Measurements from ENCODE around the gene SVOPL. TPM values are rescaled to one million over a fixed set of nuclear protein-coding genes. Genes with fewer than 3 reads are reported as not detected.

Gene SVOPL
- total RNA-seq, 1 experiment from 2014 or later: not detected

GRCh38 chr7:138584696-138585095 is 116.5 kb downstream of the SVOPL start:
- ChIA-PET RAD21 (ENCODE audit: low non-redundant PET in 1 of 2, low total read pairs in 2 of 2, uncharacterized antibody in 2 of 2, unreplicated experiment in 2 of 2) (no interaction called here), CTCF (no interaction called here), POLR2A (no interaction called here)
- Histone ChIP-seq H4K20me1 (ENCODE audit: insufficient read depth) (no peaks in the 10 kb centered on the region), H2AFZ (ENCODE audit: low read depth, low read length, poor library complexity, severe bottlenecking) (no peak overlapping the region), H3K9me2 (ENCODE audit: insufficient read depth) (no peaks in the 10 kb centered on the region), H3K4me3 (replicated peaks in 1 of 2; ENCODE audit: low read depth in 1 of 2, low read length in 2 of 2) (no peak overlapping the region), H3K79me2 (ENCODE audit: insufficient read depth, low read length) (no peaks in the 10 kb centered on the region), H3K27ac (ENCODE audit: low read depth, low read length) (no peak overlapping the region), H3K4me1 (ENCODE audit: control insufficient read depth in 1 of 2, insufficient read depth in 2 of 2, low read length in 2 of 2) (no peaks in the 10 kb centered on the region), H3K9ac (ENCODE audit: low read length) (no peak overlapping the region), H3K4me2 (ENCODE audit: low read length) (no peak overlapping the region), H3K36me3 (ENCODE audit: control insufficient read depth in 1 of 2, insufficient read depth in 2 of 2, low read length in 2 of 2) (no peaks in the 10 kb centered on the region), H3K27me3 (ENCODE audit: insufficient read depth, low read length) (no peaks in the 10 kb centered on the region), H3K9me3 (ENCODE audit: control insufficient read depth in 1 of 2, insufficient read depth in 1 of 2, low read depth in 1 of 2, low read length in 2 of 2) (no peaks in the 10 kb centered on the region)
- no TSS peak for BruUV-seq (replicated peaks)
- intact Hi-C loops (cut with micrococcal nuclease): no loop called here
- no peak for DNase-seq (ENCODE audit: low read depth, low spot score)
- no peak for ATAC-seq
- TF ChIP-seq JUND (IDR thresholded peaks at IDR 0.05) (no peak), SIN3A (IDR thresholded peaks at IDR 0.05; ENCODE audit: low read depth) (no peak), ZNF274 (IDR thresholded peaks at IDR 0.05; ENCODE audit: low read depth, low read length) (no peak), EGR1 (IDR thresholded peaks at IDR 0.05; ENCODE audit: low read depth) (no peak), CTCF (IDR thresholded peaks at IDR 0.05 in 2 of 3, conservative IDR thresholded peaks at IDR 0.05 in 1 of 3; ENCODE audit: borderline replicate concordance in 1 of 3, insufficient read depth in 1 of 3, low read depth in 2 of 3, low read length in 2 of 3) (no peak), TCF7L2 (IDR thresholded peaks at IDR 0.05; ENCODE audit: borderline replicate concordance, extremely low read depth, insufficient read depth, insufficient read length) (no peak)

DNA sequence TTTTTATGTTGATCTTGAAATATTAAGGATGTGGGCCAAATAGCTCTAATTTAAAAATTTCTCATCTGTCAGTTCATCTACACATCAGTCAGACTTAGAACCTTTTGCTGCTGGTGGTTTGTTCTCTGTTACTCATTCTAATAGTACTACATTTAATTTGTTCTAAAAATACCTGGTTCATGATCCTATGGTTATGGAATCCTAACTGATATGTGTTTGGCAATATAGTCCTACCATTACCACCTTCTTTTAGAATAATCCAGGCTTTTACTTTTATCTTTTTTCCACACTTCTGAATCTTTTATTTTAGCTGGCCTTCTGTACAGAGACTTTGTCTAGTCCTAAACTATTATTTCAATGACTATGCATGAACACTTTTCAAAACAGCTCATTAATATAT is 116.9 kb downstream of the SVOPL start:
- peaks cover 0 to 1% of the 10 kb centered on the region in 2 experiments; a peak in 1 of 4 replicates for H3K36me3 ChIP-seq (ENCODE audit: control insufficient read depth in 1 of 2, insufficient read depth in 2 of 2, low read length in 2 of 2)
- H4K20me1 ChIP-seq (ENCODE audit: insufficient read depth): no peaks in the 10 kb centered on the region
- no TSS peak for BruUV-seq (replicated peaks)
- no peak for ATAC-seq
- intact Hi-C loops (cut with micrococcal nuclease): no loop called here
- ChIA-PET RAD21 (ENCODE audit: low non-redundant PET in 1 of 2, low total read pairs in 2 of 2, uncharacterized antibody in 2 of 2, unreplicated experiment in 2 of 2) (no interaction called here), CTCF (no interaction called here), POLR2A (no interaction called here)
- H3K4me1 ChIP-seq (ENCODE audit: control insufficient read depth in 1 of 2, insufficient read depth in 2 of 2, low read length in 2 of 2): no peaks in the 10 kb centered on the region
- DNase-seq (ENCODE audit: low read depth, low spot score): no peak
- no peak overlapping the region for H3K27ac ChIP-seq (ENCODE audit: low read depth, low read length)
- no peaks in the 10 kb centered on the region for H3K79me2 ChIP-seq (ENCODE audit: insufficient read depth, low read length)
- H3K4me2 ChIP-seq (ENCODE audit: low read length): no peak overlapping the region
- H3K27me3 ChIP-seq (ENCODE audit: insufficient read depth, low read length): no peaks in the 10 kb centered on the region
- H3K9me3 ChIP-seq (ENCODE audit: control insufficient read depth in 1 of 2, insufficient read depth in 1 of 2, low read depth in 1 of 2, low read length in 2 of 2): no peaks in the 10 kb centered on the region
- TF ChIP-seq CEBPB (IDR thresholded peaks at IDR 0.05; ENCODE audit: low read depth) (no peak), YY1 (IDR thresholded peaks at IDR 0.05; ENCODE audit: extremely low read depth, insufficient replicate concordance, low read depth, low read length) (no peak), POLR2A (IDR thresholded peaks at IDR 0.05; ENCODE audit: borderline replicate concordance, extremely low read depth, insufficient read depth, insufficient read length) (no peak), FOSL1 (IDR thresholded peaks at IDR 0.05; ENCODE audit: low read depth) (no peak), SRF (IDR thresholded peaks at IDR 0.05; ENCODE audit: low read depth) (no peak), ATF3 (IDR thresholded peaks at IDR 0.05) (no peak), ELF1 (IDR thresholded peaks at IDR 0.05; ENCODE audit: borderline replicate concordance, low read depth) (no peak), SP1 (IDR thresholded peaks at IDR 0.05; ENCODE audit: low read depth) (no peak)
- TF ChIP-seq, protein P1, sequence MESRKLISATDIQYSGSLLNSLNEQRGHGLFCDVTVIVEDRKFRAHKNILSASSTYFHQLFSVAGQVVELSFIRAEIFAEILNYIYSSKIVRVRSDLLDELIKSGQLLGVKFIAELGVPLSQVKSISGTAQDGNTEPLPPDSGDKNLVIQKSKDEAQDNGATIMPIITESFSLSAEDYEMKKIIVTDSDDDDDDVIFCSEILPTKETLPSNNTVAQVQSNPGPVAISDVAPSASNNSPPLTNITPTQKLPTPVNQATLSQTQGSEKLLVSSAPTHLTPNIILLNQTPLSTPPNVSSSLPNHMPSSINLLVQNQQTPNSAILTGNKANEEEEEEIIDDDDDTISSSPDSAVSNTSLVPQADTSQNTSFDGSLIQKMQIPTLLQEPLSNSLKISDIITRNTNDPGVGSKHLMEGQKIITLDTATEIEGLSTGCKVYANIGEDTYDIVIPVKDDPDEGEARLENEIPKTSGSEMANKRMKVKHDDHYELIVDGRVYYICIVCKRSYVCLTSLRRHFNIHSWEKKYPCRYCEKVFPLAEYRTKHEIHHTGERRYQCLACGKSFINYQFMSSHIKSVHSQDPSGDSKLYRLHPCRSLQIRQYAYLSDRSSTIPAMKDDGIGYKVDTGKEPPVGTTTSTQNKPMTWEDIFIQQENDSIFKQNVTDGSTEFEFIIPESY (IDR thresholded peaks at IDR 0.05; ENCODE audit: extremely low read depth, insufficient replicate concordance, low read length): no peak
- no peaks in the 10 kb centered on the region for H3K9me2 ChIP-seq (ENCODE audit: insufficient read depth)
- H3K4me3 ChIP-seq (replicated peaks in 1 of 2; ENCODE audit: low read depth in 1 of 2, low read length in 2 of 2): no peak overlapping the region
- H3K9ac ChIP-seq (ENCODE audit: low read length): no peak overlapping the region
- H2AFZ ChIP-seq (ENCODE audit: low read depth, low read length, poor library complexity, severe bottlenecking): no peak overlapping the region

All from HCT116 (cell line).